Tibial nerve (tissue), 4 donors: ENCODE results near the gene MTFMT.

Experiments used
- CTCF ChIP-seq, 5 experiments: fragments of 200-600 bp in 3 of 5; fragments of 450-650 bp in 2 of 5; sonication (generic) in 3 of 5; IDR thresholded peaks; one replicate each; pipeline ENCODE4 v1.5.1; 2016 to 2019; ENCODE audit warnings: antibody characterized with exemption in 5 of 5, mild to moderate bottlenecking in 3 of 5, moderate library complexity in 2 of 5
- EP300 ChIP-seq, 2 donors: sonication (generic); formaldehyde crosslinking; IDR thresholded peaks; one replicate each; pipeline ENCODE4 v1.6.1; 2017; ENCODE audit warnings: antibody characterized with exemption in 2 of 2, mild to moderate bottlenecking in 1 of 2

DNA sequence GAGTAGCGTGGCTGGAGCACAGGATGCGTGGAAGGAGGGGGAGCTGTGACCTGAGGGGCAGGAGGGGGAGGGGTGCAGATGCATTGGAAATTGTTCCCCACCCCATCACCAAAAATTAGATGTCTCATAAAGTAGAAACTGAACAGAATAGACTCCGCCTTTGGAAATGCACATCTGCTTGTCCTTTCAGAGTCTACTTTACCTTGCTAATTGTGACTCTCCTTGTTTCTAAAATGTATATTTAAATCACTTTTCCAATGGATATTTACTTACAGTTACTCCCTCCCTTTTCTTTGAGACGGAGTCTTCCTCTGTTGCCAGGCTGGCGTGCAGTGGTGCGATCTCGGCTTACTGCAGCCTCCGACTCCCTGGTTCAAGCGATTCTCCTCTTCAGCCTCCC is 70.3 kb downstream of the MTFMT start:
- TF ChIP-seq CTCF (IDR thresholded peaks at IDR 0.05) (no peak), EP300 (IDR thresholded peaks at IDR 0.05) (no peak)
